D721Med (cell line): ENCODE measurements around the gene HRH2.
"Not testable (repeated sequence)": the region's sequence is repeated elsewhere in the genome, so short reads cannot be mapped to it uniquely, and the experiment has no call there.

ENCODE experiments used
- DNase-seq: peaks from one replicate; pipeline ENCODE4 v3.0.0; 2011; ENCODE audit warnings: low spot score; ENCODE audit not compliant: insufficient read length
- FAIRE-seq: peaks from 2 replicates; lab custom pipeline; 2011; peaks lifted over from hg19 to GRCh38; lab: Jason Lieb, UNC
- TF ChIP-seq, protein P1 (sequence below): IDR thresholded peaks from 2 replicates; pipeline ENCODE4 v1.5.1; 2012; ENCODE audit warnings: mild to moderate bottlenecking, control low read depth; ENCODE audit not compliant: insufficient read depth; ENCODE audit errors: missing control alignments

HRH2 gene

DNA sequence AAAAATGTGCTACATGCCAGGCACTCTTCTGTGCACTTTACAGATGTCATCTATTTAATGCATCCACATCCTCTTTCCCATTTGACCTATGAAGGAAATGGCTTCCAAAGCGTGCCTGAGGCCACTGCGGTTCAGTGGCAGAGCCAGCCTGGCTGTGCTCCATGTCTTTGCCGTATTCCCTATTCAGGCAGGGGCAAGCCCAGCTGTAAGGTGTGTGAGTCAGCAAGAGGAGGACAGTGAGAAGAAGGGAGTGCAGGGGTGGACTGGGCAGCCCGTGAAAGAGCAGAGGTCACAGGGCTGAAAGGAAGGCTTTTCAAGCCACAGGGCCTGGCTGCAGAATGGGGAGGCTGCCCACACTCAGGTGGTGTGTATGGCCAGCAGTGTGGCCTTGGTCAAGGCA lies 91.7 kb downstream of the HRH2 start:
- FAIRE-seq = no peak

DNA sequence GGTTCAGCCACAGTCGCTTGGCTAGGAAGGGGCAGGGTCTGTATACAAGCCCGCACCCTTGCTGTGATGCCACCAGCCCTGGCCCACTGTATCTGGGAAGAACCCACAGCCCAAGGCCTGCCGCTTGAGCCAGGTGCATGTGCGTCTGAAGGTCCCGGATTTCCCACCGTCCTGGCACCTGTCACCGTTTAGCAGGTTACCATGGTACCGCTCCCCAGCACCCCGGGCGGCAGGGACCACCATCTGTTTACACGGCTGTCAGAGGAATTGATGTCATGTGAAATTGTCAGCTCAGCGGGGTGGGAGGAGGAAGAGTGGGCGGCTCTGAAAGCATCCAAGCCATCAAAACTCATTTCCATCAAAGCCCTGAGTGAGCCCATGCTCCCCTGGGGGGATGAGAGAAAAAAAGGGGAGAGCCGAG lies 92.7 kb downstream of the HRH2 start:
- DNase-seq (no peak), FAIRE-seq (no peak)

More for the DNA sequence above, 91.7 kb downstream of the HRH2 start:
- TF ChIP-seq, protein P1, sequence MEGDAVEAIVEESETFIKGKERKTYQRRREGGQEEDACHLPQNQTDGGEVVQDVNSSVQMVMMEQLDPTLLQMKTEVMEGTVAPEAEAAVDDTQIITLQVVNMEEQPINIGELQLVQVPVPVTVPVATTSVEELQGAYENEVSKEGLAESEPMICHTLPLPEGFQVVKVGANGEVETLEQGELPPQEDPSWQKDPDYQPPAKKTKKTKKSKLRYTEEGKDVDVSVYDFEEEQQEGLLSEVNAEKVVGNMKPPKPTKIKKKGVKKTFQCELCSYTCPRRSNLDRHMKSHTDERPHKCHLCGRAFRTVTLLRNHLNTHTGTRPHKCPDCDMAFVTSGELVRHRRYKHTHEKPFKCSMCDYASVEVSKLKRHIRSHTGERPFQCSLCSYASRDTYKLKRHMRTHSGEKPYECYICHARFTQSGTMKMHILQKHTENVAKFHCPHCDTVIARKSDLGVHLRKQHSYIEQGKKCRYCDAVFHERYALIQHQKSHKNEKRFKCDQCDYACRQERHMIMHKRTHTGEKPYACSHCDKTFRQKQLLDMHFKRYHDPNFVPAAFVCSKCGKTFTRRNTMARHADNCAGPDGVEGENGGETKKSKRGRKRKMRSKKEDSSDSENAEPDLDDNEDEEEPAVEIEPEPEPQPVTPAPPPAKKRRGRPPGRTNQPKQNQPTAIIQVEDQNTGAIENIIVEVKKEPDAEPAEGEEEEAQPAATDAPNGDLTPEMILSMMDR = no peak
- no peak for DNase-seq

DNA sequence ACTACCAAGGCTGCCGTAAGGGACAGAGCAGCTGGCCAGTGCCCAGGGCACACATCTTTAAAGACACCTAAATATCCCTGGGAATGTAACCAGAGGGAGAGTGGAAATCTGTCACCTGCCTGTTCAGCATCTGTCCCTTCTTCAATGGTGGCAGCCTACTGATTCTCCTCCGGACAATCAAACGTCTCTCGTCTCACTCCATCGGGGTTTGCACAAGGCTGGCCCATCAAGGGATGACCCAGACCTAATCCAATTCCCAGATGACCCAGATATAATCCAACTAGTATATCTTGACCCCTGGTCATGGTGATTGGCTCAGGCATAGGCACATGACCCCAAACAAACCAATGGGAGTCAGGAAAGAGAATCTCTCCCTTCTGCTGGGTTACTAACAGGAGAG lies 93.5 kb downstream of the HRH2 start:
- TF ChIP-seq, protein P1 = no peak
- FAIRE-seq = no peak
- DNase-seq = no peak

More for the DNA sequence above, 92.7 kb downstream of the HRH2 start:
- TF ChIP-seq, protein P1 = no peak

DNA sequence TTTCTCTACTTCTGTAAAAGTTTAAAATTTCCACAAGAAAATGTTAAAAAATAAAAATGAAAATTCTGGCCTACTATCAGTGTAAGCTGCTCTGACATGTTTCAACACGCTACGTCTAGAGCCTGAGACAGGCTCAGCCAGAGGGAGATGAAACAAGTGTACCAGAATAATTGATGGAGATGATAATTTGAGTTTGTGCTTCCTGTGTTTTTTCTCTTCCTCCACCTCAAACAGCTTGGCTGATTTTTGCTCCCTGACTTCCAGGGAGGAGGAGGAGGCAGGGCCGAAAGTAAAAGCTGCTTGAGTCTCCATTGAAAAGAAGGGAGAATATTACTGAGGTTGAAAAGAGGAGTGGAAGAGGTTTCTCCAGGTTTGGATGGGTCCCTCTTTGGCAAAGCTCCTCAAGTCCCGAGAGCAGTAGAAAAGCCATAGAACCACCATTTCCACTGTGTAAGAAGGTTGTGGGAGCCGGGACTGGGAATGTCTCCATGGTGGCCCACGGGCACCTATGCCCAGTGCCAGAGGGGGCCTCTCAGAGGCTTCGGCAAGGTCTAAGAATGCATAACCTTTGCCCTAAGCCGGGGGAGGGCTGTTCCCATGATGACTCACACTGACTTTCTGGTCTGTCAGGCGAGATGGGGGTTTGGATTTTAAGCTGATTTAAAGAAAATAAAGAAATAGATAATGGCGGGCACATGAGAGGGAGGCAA lies 95.1 kb downstream of the HRH2 start:
- FAIRE-seq (no peak), DNase-seq (no peak)
- TF ChIP-seq, protein P1 = no peak

DNA sequence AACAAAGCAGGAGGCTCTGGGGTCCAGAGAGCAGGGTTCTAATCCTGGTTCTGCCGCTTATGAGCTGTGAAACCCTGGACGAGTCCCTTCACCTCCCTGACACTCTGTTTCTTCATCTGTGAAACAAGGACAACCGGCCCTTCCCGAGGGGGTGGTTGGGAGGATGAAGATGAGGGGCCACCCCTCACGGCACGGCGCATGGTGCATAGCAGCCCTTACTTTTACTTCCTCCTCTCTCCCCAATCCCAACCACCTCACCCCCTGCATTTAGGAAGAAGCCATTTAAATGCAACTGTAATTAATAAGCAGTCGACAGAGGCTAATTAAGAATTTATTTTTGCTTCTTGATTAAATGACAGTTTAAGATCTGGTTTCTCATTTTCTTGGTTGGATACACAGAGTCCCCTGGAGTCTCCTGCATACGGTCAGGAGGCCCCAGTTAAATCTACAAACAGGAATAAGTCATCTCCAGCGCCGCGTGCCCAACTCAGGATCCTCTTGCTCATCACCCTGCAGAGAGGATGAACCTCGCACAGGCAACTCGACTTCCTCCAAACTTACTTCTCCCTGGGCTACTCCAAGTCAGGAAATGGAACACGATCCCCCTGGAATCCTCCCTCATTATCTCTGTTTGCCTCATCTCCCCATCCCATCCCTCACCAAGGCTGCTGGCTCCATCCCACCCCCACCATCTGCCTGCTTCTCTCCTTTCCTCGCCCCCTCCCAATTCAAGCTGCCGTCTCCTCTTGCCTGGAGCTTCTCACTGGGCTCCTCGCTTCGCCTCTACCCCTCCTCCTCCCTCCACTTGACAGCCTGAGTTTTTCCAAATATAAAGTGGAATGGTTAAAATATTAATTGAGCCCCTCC lies 95.9 kb downstream of the HRH2 start:
- FAIRE-seq (no peak), DNase-seq (no peak)
- TF ChIP-seq, protein P1 = no peak

DNA sequence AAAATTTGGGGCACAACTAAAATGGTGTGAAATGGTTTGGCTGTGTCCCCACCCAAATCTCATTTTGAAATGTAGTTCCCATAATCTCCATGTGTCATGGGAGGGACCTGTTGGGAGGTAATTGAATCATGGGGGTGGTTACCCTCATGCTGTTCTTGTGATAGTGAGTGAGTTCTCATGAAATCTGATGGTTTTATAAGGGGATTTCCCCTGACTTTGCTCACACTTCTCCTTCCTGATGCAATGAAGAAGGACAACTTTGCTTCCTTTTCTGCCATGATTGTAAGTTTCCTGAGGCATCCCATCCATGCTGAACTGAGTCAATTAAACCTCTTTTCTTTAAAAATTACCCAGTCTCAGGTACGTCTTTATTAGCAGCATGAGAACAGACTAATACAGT lies 102.1 kb downstream of the HRH2 start:
- DNase-seq, FAIRE-seq: not testable (repeated sequence)
